Measurements from ENCODE around the gene TRPV2.

DNA sequence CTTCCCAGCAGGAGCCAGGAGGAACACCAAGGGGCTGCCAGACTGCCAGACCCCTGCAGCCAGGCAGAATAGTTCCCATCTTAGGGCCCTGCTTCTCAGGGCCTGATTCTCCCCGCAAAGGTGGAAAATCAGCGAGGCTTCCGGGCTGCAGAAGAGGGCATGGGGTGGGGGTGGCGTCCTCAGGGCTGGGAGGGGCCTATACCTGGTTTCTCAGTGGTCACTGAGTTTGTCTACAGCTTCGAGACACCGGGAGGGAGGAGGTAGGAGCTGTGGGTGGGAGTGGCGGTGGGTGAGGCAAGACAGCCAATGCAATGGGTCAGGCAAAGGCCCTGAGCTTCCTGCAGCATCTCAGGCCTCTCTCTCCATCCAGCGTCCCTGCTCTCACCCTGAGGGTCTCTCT is 62.3 kb downstream of the TRPV2 start:
- TF ChIP-seq SP1 (IDR thresholded peaks at IDR 0.05) (no peak), NFRKB (IDR thresholded peaks at IDR 0.05) (no peak), ZNF384 (IDR thresholded peaks at IDR 0.05) (no peak), SUZ12 (IDR thresholded peaks at IDR 0.05) (no peak), FOXM1 (IDR thresholded peaks at IDR 0.05; ENCODE audit: borderline replicate concordance) (no peak), ELF4 (IDR thresholded peaks at IDR 0.05) (no peak), TARDBP (IDR thresholded peaks at IDR 0.05) (no peak)
- TF ChIP-seq, protein P1, sequence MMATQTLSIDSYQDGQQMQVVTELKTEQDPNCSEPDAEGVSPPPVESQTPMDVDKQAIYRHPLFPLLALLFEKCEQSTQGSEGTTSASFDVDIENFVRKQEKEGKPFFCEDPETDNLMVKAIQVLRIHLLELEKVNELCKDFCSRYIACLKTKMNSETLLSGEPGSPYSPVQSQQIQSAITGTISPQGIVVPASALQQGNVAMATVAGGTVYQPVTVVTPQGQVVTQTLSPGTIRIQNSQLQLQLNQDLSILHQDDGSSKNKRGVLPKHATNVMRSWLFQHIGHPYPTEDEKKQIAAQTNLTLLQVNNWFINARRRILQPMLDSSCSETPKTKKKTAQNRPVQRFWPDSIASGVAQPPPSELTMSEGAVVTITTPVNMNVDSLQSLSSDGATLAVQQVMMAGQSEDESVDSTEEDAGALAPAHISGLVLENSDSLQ (IDR thresholded peaks at IDR 0.05) = no peak

Data from HEK293T (cell line).